GM23338 (cell line): ENCODE results near the gene ANO7. TPM values are rescaled to one million over a fixed set of nuclear protein-coding genes. Genes with fewer than 3 reads are reported as not detected.
A peak's percentile ranks its signal among the peaks of the same experiment; 100 is the strongest.

Experiments
- ATAC-seq: fragments of 200-7000 bp; cut with Tn5 transposase; 3 replicates; pipeline ENCODE4 v1.9.1; 2020
- DNase-seq: peaks from one replicate; pipeline ENCODE4 v3.0.0-alpha.2; 2015; ENCODE audit warnings: low spot score
- H2AFZ ChIP-seq: fragments of 200-600 bp; sonication (generic); 2 replicates; pipeline ENCODE4 v1.8.0; 2016; ENCODE audit warnings: antibody characterized with exemption, mild to moderate bottlenecking, moderate library complexity
- H3F3A ChIP-seq: fragments of 200-600 bp; sonication (generic); replicated peaks from 2 replicates; pipeline ENCODE4 v1.8.0; 2017; ENCODE audit warnings: antibody characterized with exemption, mixed run types, low read depth
- H3K27ac ChIP-seq: fragments of 200-600 bp; sonication (generic); 2 replicates; pipeline ENCODE4 v1.6.1; 2016; ENCODE audit warnings: low read depth
- H3K27me3 ChIP-seq: fragments of 200-600 bp; sonication (generic); 2 replicates; pipeline ENCODE4 v1.8.0; 2016; ENCODE audit warnings: mild to moderate bottlenecking, mixed run types, moderate library complexity; ENCODE audit not compliant: insufficient read depth
- H3K36me3 ChIP-seq: fragments of 200-600 bp; sonication (generic); 2 replicates; pipeline ENCODE4 v1.8.0; 2016; ENCODE audit warnings: mild to moderate bottlenecking; ENCODE audit not compliant: insufficient read depth
- H3K4me1 ChIP-seq: fragments of 200-600 bp; sonication (generic); 2 replicates; pipeline ENCODE4 v1.8.0; 2016; ENCODE audit warnings: mild to moderate bottlenecking, moderate library complexity; ENCODE audit not compliant: insufficient read depth
- H3K4me2 ChIP-seq: fragments of 200-600 bp; sonication (generic); 2 replicates; pipeline ENCODE4 v1.7.1; 2017; ENCODE audit warnings: mixed run types
- H3K4me3 ChIP-seq: fragments of 200-600 bp; sonication (generic); 2 replicates; pipeline ENCODE4 v1.6.1; 2016; ENCODE audit warnings: mixed run types
- H3K79me2 ChIP-seq: fragments of 200-600 bp; sonication (generic); replicated peaks from 2 replicates; pipeline ENCODE4 v1.8.0; 2017; ENCODE audit warnings: mild to moderate bottlenecking; ENCODE audit not compliant: insufficient read depth
- H3K9me2 ChIP-seq: fragments of 200-600 bp; sonication (generic); 2 replicates; pipeline ENCODE4 v1.8.0; 2017; ENCODE audit not compliant: insufficient read depth
- H4K20me1 ChIP-seq: fragments of 200-600 bp; sonication (generic); replicated peaks from 2 replicates; pipeline ENCODE4 v1.8.0; 2017; ENCODE audit warnings: mild to moderate bottlenecking; ENCODE audit not compliant: insufficient read depth
- H3K27ac Mint-ChIP-seq: 2 replicates; pipeline ENCODE4 v1.8.0; 2020; ENCODE audit warnings: inconsistent platforms, mild to moderate bottlenecking, moderate library complexity, mixed read lengths
- H3K27me3 Mint-ChIP-seq: 3 replicates; pipeline ENCODE4 v1.8.0; 2022; ENCODE audit warnings: low read depth, mild to moderate bottlenecking, moderate library complexity, mixed read lengths, inconsistent platforms; ENCODE audit not compliant: insufficient read depth, poor library complexity
- H3K36me3 Mint-ChIP-seq: 3 replicates; pipeline ENCODE4 v1.8.0; 2021; ENCODE audit warnings: low read depth, mild to moderate bottlenecking, inconsistent platforms, moderate library complexity, mixed read lengths
- H3K4me1 Mint-ChIP-seq: 3 replicates; pipeline ENCODE4 v1.8.0; 2020; ENCODE audit warnings: mild to moderate bottlenecking, inconsistent platforms, mixed read lengths
- H3K4me3 Mint-ChIP-seq: 3 replicates; pipeline ENCODE4 v1.8.0; 2021; ENCODE audit warnings: moderate library complexity, mild to moderate bottlenecking, inconsistent platforms, mixed read lengths
- H3K9me3 Mint-ChIP-seq: 3 replicates; pipeline ENCODE4 v1.8.0; 2020; ENCODE audit warnings: moderate library complexity, mild to moderate bottlenecking, inconsistent platforms, mixed read lengths
- CREB1 ChIP-seq: fragments of 250-450 bp; sonication (Bioruptor Pico); IDR thresholded peaks from 2 replicates; pipeline ENCODE4 v1.5.0; 2020; ENCODE audit warnings: low read depth, mild to moderate bottlenecking, moderate library complexity
- EZH2 ChIP-seq: fragments of 200-600 bp; sonication (generic); IDR thresholded peaks from one replicate; pipeline ENCODE4 v1.8.0; 2017; ENCODE audit warnings: antibody characterized with exemption, mild to moderate bottlenecking, low read depth; ENCODE audit not compliant: unreplicated experiment
- EZH2phosphoT487 ChIP-seq: fragments of 200-600 bp; sonication (generic); IDR thresholded peaks from one replicate; pipeline ENCODE4 v1.8.1; 2018; ENCODE audit warnings: antibody characterized with exemption; ENCODE audit not compliant: unreplicated experiment
- JUNB ChIP-seq: IDR thresholded peaks from one replicate; pipeline ENCODE4 v1.6.1; 2016; ENCODE audit warnings: antibody characterized with exemption; ENCODE audit not compliant: unreplicated experiment
- NANOG ChIP-seq: IDR thresholded peaks from 2 replicates; pipeline ENCODE4 v1.6.1; 2016; ENCODE audit warnings: antibody characterized with exemption, borderline replicate concordance
- STAT1 ChIP-seq: IDR thresholded peaks from one replicate; pipeline ENCODE4 v1.6.1; 2016; ENCODE audit warnings: antibody characterized with exemption; ENCODE audit not compliant: unreplicated experiment
- ZNF114 ChIP-seq: fragments of 250-450 bp; sonication (Bioruptor Pico); IDR thresholded peaks from 2 replicates; pipeline ENCODE4 v1.5.0; 2020; ENCODE audit warnings: mild to moderate bottlenecking, moderate library complexity
- ZNF331 ChIP-seq: fragments of 250-450 bp; sonication (Bioruptor Pico); IDR thresholded peaks from 2 replicates; pipeline ENCODE4 v1.5.0; 2020; ENCODE audit warnings: low read depth, mild to moderate bottlenecking, moderate library complexity
- polyA plus RNA-seq: library from polyadenylated mRNA; unstranded; fragments of >200 nt; fragmentation: Nextera tagmentation; extraction: Ambion mirVana; gene quantifications from 2 replicates; pipeline ENCODE4 v1.2.1, GENCODE V29; 2016
- total RNA-seq: library from RNA; depleted of rRNA; stranded (reverse); fragments of >200 nt; shearing (Covaris generic); gene quantifications from 2 replicates; pipeline ENCODE4 v1.2.3, GENCODE V29; 2014
- TF ChIP-seq, protein P1 (sequence below): IDR thresholded peaks from one replicate; pipeline ENCODE4 v1.6.1; 2018; ENCODE audit warnings: antibody characterized with exemption; ENCODE audit not compliant: unreplicated experiment
- TF ChIP-seq, protein P2 (sequence below): fragments of 250-450 bp; sonication (Bioruptor Pico); IDR thresholded peaks from 2 replicates; pipeline ENCODE4 v1.5.0; 2020; ENCODE audit warnings: mild to moderate bottlenecking, moderate library complexity

ANO7 gene
- total and polyA plus RNA-seq, 2 experiments from 2014 or later, result 3.6 to 5.1 TPM

DNA sequence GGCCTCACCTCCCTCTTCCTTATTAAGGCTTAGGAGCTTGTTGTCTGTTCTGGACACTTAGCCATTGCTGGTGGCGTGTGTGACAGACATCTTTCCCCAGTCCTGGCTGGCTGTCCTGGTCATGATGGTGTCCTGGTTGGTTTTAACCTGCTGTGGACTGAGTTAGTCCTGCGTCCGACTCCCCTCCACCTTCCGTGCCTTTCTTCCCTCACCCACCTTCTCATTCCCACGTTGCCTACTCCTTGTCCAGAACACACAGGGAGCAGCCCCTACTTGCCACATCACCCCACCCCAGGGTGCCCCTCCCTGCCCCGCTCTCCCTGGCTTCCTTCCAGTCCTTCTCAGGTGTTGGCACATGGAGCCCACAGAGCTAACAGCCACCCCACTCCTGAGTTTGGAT, 9.5 kb downstream of the ANO7 start (continued):
- TF ChIP-seq, protein P1, sequence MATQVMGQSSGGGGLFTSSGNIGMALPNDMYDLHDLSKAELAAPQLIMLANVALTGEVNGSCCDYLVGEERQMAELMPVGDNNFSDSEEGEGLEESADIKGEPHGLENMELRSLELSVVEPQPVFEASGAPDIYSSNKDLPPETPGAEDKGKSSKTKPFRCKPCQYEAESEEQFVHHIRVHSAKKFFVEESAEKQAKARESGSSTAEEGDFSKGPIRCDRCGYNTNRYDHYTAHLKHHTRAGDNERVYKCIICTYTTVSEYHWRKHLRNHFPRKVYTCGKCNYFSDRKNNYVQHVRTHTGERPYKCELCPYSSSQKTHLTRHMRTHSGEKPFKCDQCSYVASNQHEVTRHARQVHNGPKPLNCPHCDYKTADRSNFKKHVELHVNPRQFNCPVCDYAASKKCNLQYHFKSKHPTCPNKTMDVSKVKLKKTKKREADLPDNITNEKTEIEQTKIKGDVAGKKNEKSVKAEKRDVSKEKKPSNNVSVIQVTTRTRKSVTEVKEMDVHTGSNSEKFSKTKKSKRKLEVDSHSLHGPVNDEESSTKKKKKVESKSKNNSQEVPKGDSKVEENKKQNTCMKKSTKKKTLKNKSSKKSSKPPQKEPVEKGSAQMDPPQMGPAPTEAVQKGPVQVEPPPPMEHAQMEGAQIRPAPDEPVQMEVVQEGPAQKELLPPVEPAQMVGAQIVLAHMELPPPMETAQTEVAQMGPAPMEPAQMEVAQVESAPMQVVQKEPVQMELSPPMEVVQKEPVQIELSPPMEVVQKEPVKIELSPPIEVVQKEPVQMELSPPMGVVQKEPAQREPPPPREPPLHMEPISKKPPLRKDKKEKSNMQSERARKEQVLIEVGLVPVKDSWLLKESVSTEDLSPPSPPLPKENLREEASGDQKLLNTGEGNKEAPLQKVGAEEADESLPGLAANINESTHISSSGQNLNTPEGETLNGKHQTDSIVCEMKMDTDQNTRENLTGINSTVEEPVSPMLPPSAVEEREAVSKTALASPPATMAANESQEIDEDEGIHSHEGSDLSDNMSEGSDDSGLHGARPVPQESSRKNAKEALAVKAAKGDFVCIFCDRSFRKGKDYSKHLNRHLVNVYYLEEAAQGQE, result no peak
- TF ChIP-seq STAT1, result no peak
- no peak for TF ChIP-seq JUNB
- TF ChIP-seq EZH2, result no peak
- no peak for TF ChIP-seq ZNF331 (CRISPR knock-in tag)
- no peak for TF ChIP-seq NANOG

DNA sequence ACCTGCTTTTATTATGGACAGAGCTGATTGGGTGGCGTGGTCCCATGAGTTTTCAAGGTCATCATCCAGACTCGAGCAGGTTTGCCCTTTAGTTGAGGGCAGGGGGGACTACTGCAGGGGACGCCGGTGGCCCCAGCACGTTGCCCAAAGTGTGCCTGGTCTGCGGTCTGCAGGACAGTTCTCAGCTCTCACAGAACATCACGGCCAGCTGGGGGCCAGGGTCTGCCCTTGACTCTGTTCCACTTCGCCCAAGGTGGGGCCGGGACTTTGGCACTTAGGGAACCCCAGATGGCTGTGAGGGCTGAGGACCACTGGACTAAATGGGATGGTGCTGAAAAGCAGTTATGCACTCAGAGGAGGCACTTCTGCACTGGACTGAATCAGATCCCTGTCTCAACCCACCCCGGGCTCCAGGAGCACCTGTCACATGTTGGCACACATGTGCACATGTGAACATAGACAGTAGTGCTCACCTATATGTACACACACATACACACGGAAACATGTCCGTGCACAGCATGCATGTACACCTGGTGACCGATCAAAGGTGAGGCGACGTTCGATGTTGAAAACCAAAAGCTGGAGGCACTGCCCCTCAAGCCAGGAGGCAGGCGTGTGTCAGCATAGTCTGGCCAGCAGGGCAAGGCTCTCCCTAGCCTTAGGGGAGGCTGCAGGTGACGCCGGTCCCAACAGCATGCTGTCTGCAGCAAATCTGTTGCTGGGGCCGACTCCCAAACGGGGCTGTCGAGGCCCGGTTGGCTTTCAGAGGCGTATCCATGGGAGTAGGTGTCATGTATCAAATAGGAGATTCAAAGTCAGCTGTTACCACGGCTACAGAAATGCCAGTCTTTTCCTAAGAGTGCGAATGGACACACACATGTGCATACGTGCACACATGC, 10.2 kb downstream of the ANO7 start:
- Mint-ChIP-seq H3K9me3 (no peaks in the 10 kb centered on the region; the same call in 2 of the 3 replicates), H3K4me3 (no peak overlapping the region), H3K36me3 (no peaks in the 10 kb centered on the region), H3K27me3 (peaks cover 9% of the 10 kb centered on the region), H3K4me1 (no peaks in the 10 kb centered on the region), H3K27ac (no peak overlapping the region)
- Histone ChIP-seq H3K36me3 (no peaks in the 10 kb centered on the region), H3K4me3 (no peak overlapping the region), H3K4me1 (no peaks in the 10 kb centered on the region), H3K27me3 (no peaks in the 10 kb centered on the region), H3K79me2 (no peaks in the 10 kb centered on the region), H3K27ac (no peak overlapping the region), H3F3A (no peaks in the 10 kb centered on the region), H3K4me2 (no peak overlapping the region), H2AFZ (no peak overlapping the region), H4K20me1 (no peaks in the 10 kb centered on the region), H3K9me2 (no peaks in the 10 kb centered on the region)
- TF ChIP-seq NANOG (no peak), STAT1 (no peak), ZNF331 (CRISPR knock-in tag) (no peak), EZH2phosphoT487 (no peak), CREB1 (CRISPR knock-in tag) (no peak), ZNF114 (CRISPR knock-in tag) (no peak), JUNB (no peak)
- TF ChIP-seq, protein P1, result no peak
- TF ChIP-seq, protein P2, sequence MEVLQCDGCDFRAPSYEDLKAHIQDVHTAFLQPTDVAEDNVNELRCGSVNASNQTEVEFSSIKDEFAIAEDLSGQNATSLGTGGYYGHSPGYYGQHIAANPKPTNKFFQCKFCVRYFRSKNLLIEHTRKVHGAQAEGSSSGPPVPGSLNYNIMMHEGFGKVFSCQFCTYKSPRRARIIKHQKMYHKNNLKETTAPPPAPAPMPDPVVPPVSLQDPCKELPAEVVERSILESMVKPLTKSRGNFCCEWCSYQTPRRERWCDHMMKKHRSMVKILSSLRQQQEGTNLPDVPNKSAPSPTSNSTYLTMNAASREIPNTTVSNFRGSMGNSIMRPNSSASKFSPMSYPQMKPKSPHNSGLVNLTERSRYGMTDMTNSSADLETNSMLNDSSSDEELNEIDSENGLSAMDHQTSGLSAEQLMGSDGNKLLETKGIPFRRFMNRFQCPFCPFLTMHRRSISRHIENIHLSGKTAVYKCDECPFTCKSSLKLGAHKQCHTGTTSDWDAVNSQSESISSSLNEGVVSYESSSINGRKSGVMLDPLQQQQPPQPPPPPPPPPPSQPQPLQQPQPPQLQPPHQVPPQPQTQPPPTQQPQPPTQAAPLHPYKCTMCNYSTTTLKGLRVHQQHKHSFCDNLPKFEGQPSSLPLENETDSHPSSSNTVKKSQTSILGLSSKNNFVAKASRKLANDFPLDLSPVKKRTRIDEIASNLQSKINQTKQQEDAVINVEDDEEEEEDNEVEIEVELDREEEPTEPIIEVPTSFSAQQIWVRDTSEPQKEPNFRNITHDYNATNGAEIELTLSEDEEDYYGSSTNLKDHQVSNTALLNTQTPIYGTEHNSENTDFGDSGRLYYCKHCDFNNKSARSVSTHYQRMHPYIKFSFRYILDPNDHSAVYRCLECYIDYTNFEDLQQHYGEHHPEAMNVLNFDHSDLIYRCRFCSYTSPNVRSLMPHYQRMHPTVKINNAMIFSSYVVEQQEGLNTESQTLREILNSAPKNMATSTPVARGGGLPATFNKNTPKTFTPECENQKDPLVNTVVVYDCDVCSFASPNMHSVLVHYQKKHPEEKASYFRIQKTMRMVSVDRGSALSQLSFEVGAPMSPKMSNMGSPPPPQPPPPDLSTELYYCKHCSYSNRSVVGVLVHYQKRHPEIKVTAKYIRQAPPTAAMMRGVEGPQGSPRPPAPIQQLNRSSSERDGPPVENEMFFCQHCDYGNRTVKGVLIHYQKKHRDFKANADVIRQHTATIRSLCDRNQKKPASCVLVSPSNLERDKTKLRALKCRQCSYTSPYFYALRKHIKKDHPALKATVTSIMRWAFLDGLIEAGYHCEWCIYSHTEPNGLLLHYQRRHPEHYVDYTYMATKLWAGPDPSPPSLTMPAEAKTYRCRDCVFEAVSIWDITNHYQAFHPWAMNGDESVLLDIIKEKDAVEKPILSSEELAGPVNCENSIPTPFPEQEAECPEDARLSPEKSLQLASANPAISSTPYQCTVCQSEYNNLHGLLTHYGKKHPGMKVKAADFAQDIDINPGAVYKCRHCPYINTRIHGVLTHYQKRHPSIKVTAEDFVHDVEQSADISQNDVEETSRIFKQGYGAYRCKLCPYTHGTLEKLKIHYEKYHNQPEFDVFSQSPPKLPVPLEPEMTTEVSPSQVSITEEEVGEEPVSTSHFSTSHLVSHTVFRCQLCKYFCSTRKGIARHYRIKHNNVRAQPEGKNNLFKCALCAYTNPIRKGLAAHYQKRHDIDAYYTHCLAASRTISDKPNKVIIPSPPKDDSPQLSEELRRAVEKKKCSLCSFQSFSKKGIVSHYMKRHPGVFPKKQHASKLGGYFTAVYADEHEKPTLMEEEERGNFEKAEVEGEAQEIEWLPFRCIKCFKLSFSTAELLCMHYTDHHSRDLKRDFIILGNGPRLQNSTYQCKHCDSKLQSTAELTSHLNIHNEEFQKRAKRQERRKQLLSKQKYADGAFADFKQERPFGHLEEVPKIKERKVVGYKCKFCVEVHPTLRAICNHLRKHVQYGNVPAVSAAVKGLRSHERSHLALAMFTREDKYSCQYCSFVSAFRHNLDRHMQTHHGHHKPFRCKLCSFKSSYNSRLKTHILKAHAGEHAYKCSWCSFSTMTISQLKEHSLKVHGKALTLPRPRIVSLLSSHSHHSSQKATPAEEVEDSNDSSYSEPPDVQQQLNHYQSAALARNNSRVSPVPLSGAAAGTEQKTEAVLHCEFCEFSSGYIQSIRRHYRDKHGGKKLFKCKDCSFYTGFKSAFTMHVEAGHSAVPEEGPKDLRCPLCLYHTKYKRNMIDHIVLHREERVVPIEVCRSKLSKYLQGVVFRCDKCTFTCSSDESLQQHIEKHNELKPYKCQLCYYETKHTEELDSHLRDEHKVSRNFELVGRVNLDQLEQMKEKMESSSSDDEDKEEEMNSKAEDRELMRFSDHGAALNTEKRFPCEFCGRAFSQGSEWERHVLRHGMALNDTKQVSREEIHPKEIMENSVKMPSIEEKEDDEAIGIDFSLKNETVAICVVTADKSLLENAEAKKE, result no peak
- ATAC-seq (peak; percentile 23), DNase-seq (no peak)
